Choroid plexus epithelial cell (primary cell): ENCODE data around the gene VPS13D.
A peak's percentile ranks its signal among the peaks of the same experiment; 100 is the strongest.

Experiments
- DNase-seq: peaks from one replicate; pipeline ENCODE4 v3.0.0-alpha.2; 2010; ENCODE audit warnings: low read depth
- H3K4me3 ChIP-seq: 2 replicates; pipeline ENCODE4 v1.5.1; 2011; ENCODE audit warnings: low read depth, mild to moderate bottlenecking, control low read depth, low read length, moderate library complexity
- CTCF ChIP-seq: conservative IDR thresholded peaks from 2 replicates; pipeline ENCODE4 v1.5.1; 2011; ENCODE audit warnings: low read depth, mild to moderate bottlenecking, control low read depth, inconsistent platforms, low read length, moderate library complexity

Gene VPS13D

GRCh38 chr1:12528021-12528852 is 298.4 kb downstream of the VPS13D start:
- no peak for TF ChIP-seq CTCF
- peak; percentile 73 for DNase-seq

GRCh38 chr1:12529640-12530174 is 299.9 kb downstream of the VPS13D start:
- TF ChIP-seq CTCF = no peak
- DNase-seq = no peak
- no peak overlapping the region for H3K4me3 ChIP-seq

More at GRCh38 chr1:12528021-12528852, 298.4 kb downstream of the VPS13D start:
- no peak overlapping the region for H3K4me3 ChIP-seq

GRCh38 chr1:12530462-12531178 is 300.8 kb downstream of the VPS13D start:
- no peak overlapping the region for H3K4me3 ChIP-seq
- TF ChIP-seq CTCF = no peak
- DNase-seq = no peak

- no peak overlapping the region for H3K4me3 ChIP-seq
- DNase-seq = no peak
- TF ChIP-seq CTCF = no peak
Observed at GRCh38 chr1:12531179-12531499, 301.3 kb downstream of the VPS13D start.

GRCh38 chr1:12532405-12533315 is 302.8 kb downstream of the VPS13D start:
- no peak for TF ChIP-seq CTCF
- H3K4me3 ChIP-seq = no peak overlapping the region
- DNase-seq = no peak

- DNase-seq = no peak
- H3K4me3 ChIP-seq = no peak overlapping the region
- TF ChIP-seq CTCF = no peak
Observed at GRCh38 chr1:12536023-12536639, 306.3 kb downstream of the VPS13D start.
